Right renal cortex interstitium (tissue), 3 donors: Measurements from ENCODE around the gene KRTAP20-2. TPM values are rescaled to one million over a fixed set of nuclear protein-coding genes. Genes with fewer than 3 reads are reported as not detected.

Source experiments
- DNase-seq, 3 donors: peaks; one replicate each; pipeline ENCODE4 v3.0.0-alpha.2; 2013; ENCODE audit warnings: low read depth in 3 of 3, low spot score in 2 of 3
- polyA plus RNA-seq, 3 donors: library from polyadenylated mRNA; unstranded; fragments of 120-200 nt; gene quantifications; one replicate each; pipeline ENCODE4 v1.2.1, GENCODE V29; 2013; ENCODE audit not compliant: insufficient read length in 3 of 3

KRTAP20-2 gene
- polyA plus RNA-seq, 3 donors, result not detected

DNA sequence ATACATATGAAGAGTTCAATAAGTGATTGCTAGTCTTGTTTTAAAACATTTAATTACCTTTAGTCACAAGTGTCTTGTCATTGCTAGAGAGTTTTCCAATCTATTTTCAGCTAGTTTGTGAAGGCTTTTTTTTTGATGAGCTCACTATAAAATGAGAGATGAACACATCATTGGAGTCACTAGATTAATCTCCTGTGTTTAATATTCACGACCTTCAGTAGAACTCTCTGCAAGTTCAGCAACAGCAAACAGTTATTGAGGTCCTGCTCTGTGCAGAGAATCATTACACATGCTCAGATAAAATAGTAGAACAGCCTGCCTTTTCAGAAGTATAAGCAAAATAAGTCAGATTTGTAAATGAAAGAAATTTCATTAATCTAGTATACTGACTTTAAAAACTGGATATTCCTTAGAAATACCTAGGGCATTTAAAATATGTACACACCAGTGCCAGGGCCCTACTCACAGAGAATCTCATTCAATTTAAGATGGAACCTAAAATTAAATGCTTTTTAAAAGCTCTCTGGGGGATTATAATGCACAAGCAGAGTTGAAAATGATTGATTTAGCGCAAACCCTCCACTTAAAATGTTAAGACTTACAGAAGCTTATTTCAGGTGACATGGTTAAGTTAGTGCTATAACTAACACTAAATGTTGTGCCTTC, 38.1 kb downstream of the KRTAP20-2 start:
- DNase-seq, result no peak

DNA sequence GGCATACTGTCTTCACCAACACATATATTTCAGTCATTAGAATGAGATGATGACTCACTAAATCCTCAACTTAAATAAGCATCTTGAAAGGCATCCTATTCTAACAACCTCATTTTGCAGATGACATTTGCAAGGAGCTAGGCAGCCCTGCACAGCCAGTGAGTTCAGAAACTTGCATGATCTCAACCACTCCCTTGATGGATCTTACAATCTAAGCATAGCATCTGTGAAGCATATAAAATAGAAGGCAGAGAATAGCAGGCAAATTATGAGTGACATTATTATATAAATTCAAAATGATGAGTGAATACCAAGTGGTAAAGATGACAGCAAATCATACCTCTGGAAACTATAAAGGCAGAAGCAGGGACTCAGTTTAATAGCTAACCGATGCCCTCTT, 39.3 kb downstream of the KRTAP20-2 start:
- no peak for DNase-seq

DNA sequence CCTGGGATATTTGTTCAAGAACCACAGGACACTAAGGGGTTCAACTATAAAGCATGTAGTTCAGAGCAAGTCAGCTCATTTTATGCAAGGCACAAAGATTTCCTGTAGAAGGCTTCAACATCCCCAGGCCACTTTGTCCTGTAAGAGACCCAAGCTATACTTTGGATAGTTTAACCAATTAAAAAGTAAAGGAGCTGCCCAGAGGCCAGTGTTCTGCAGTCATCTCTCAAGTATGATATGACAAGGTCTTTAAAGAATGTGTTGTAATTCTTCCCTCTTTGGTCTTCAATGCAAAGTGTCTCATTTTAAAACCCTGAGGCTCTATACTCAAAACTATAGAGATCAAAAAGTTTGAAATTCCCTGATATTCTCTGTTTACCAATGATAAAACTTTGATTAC, 41.7 kb downstream of the KRTAP20-2 start:
- no peak for DNase-seq

DNA sequence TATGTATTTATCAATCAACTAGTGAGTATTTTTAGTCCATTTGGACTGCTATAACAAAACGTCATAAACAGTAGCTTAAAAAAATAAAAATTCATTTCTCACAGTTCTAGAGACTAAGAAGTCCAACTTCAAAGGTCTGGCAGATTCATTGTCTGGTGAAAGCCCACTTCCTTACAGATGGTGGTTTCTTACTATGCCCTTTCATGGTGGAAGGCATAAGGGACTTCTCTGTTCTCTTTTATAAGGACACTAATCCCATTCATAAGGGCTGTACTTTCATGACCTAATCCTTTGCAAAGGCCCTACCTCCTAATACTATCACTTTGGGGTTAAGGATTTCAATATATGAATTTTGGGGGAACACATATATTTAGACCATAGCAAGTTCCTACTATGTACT, 45.6 kb downstream of the KRTAP20-2 start:
- no peak for DNase-seq

DNA sequence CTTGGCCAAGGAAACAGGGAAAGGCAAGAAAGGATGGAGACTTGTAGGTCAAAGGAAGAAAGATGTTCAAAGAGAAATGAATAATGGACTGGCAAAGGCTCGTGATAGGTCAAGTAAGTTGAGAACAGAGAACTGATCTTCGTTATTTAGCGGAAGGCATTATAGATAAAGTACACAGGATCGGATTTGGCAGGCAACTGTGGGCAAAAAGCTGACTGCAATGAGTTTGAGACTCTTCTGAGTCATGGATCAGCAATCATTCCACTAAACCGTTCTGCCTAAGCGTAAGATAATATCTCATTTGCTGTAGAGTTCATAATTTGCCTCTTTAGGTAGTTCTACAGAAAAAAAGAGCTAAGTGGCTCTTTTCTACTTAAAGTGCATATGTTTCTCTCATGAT, 49.5 kb downstream of the KRTAP20-2 start:
- DNase-seq, result no peak

Other genes with a start within 250 kb of the KRTAP20-2 start
- gene KRTAP13-1, start 239.2 kb upstream of the KRTAP20-2 start, polyA plus RNA-seq, result not detected
- not detected for gene KRTAP13-3, start 209.3 kb upstream of the KRTAP20-2 start, polyA plus RNA-seq
- gene KRTAP13-4, start 205.0 kb upstream of the KRTAP20-2 start, polyA plus RNA-seq, result not detected
- not detected for gene KRTAP15-1, start 194.9 kb upstream of the KRTAP20-2 start, polyA plus RNA-seq
- gene KRTAP19-1, start 154.8 kb upstream of the KRTAP20-2 start, polyA plus RNA-seq, result not detected
- not detected for gene KRTAP19-2, start 147.8 kb upstream of the KRTAP20-2 start, polyA plus RNA-seq
- not detected for gene KRTAP19-3, start 143.2 kb upstream of the KRTAP20-2 start, polyA plus RNA-seq
- gene KRTAP19-4, start 138.0 kb upstream of the KRTAP20-2 start, polyA plus RNA-seq, result not detected
- gene KRTAP19-5, start 133.1 kb upstream of the KRTAP20-2 start, polyA plus RNA-seq, result not detected
- not detected for gene KRTAP19-6, start 93.3 kb upstream of the KRTAP20-2 start, polyA plus RNA-seq
- gene KRTAP19-7, start 73.9 kb upstream of the KRTAP20-2 start, polyA plus RNA-seq, result not detected
- not detected for gene KRTAP22-2, start 44.8 kb upstream of the KRTAP20-2 start, polyA plus RNA-seq
- not detected for gene KRTAP6-3, start 42.8 kb upstream of the KRTAP20-2 start, polyA plus RNA-seq
- not detected for gene KRTAP6-2, start 36.3 kb upstream of the KRTAP20-2 start, polyA plus RNA-seq
- not detected for gene KRTAP22-1, start 34.1 kb upstream of the KRTAP20-2 start, polyA plus RNA-seq
- not detected for gene KRTAP6-1, start 21.3 kb upstream of the KRTAP20-2 start, polyA plus RNA-seq
- not detected for gene KRTAP20-1, start 18.8 kb upstream of the KRTAP20-2 start, polyA plus RNA-seq
- gene KRTAP20-4, start 14.6 kb upstream of the KRTAP20-2 start, polyA plus RNA-seq, result not detected
- gene KRTAP20-3, start 7.7 kb downstream of the KRTAP20-2 start, polyA plus RNA-seq, result not detected
- not detected for gene KRTAP21-3, start 83.6 kb downstream of the KRTAP20-2 start, polyA plus RNA-seq
- gene KRTAP21-2, start 112.1 kb downstream of the KRTAP20-2 start, polyA plus RNA-seq, result not detected
- not detected for gene KRTAP21-1, start 120.2 kb downstream of the KRTAP20-2 start, polyA plus RNA-seq
- gene KRTAP8-1, start 178.1 kb downstream of the KRTAP20-2 start, polyA plus RNA-seq, result not detected
- gene KRTAP7-1, start 194.6 kb downstream of the KRTAP20-2 start, polyA plus RNA-seq, result not detected
- gene KRTAP11-1, start 246.4 kb downstream of the KRTAP20-2 start, polyA plus RNA-seq, result not detected